DMS 273 treated with DMSO at 0.1 percent for 48 hours (cell line): Measurements from ENCODE around the gene FKTN.
"Not testable (repeated sequence)": the region's sequence is repeated elsewhere in the genome, so short reads cannot be mapped to it uniquely, and the experiment has no call there.

Experiments used
- DNase-seq: peaks from one replicate; lab custom pipeline; 2025; lab: John Stamatoyannopoulos, UW

The FKTN gene

GRCh38 chr9:105557804-105558610, at the start of gene FKTN:
Gene FKTN, plus strand, starts transcription at chr9:105558131. Its CDS starts 16,902 bp downstream, at chr9:105575033.
- peak; percentile 66 for DNase-seq

GRCh38 chr9:105508530-105508929, 49.4 kb upstream of the FKTN start:
- no peak for DNase-seq

- no peak for DNase-seq
Observed at GRCh38 chr9:105510024-105510423, 47.9 kb upstream of the FKTN start.

- DNase-seq: no peak
Observed at GRCh38 chr9:105511446-105511845, 46.5 kb upstream of the FKTN start.

DNA sequence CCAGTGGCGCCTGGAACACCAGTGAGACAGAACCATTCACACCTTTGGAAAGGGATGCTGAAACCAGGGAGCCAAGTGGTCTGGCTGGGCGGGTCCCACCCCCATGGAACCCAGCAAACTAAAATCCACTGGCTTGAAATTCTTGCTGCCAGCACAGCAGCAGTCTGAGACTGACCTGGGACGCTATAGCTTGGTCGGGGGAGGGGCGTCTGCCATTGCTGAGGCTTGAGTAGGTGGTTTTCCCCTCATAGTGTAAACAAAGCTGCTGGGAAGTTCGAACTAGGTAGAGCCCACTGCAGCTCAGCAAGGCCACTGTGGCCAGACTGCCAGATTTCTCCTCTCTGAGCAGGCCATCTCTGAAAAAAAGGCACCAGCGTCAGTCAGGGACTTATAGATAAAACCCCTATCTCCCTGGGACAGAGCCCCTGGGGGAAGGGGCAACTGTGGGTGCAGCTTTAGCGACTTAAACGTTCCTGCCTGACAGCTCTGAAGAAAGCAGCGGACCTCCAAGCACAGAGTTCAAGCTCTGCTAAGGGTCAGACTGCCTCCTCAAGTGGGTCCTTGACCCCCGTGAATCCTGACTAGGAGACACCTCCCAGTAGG, 42.0 kb upstream of the FKTN start:
- DNase-seq: no peak

- not testable (repeated sequence) for DNase-seq
Observed at GRCh38 chr9:105519710-105520369, 38.1 kb upstream of the FKTN start.

- not testable (repeated sequence) for DNase-seq
Observed at GRCh38 chr9:105520992-105521391, 36.9 kb upstream of the FKTN start.

- DNase-seq: not testable (repeated sequence)
Observed at GRCh38 chr9:105522618-105523385, 35.1 kb upstream of the FKTN start.

GRCh38 chr9:105531530-105531929, 26.4 kb upstream of the FKTN start:
- DNase-seq: no peak

DNA sequence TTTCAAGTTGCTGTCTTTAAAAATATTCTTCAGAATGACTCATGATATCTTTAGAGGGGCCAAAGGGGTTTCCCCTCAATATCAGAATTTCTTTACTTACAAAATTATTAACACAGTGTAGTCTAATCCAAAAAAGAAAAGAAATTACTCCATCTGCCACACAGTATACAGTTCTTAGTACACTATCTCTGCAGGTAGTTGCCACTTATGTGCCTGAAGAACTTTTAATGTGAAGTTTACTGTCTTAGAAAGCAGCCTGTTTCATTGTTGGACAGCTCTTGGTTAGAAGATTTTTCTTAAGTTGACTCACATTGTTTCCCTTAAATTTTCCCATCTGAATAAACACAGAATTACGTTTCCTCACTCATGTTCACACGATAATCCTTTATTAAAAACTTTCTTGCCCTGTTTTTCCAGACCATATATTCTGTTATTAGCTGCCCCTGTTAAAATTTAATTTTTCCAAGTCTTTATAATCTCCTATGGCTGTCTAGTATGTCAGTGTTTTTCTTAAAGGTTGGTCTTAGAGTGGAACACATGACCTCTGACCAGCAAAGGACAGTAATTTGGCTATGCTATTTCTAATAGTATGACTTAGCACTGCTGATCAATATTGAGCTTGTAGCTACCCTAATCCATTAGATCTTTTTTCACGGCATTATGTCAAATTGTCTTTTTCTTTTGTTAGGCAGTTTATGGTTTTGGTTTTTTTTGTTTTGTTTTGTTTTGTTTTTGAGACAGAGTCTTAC, 21.8 kb upstream of the FKTN start:
- no peak for DNase-seq

DNA sequence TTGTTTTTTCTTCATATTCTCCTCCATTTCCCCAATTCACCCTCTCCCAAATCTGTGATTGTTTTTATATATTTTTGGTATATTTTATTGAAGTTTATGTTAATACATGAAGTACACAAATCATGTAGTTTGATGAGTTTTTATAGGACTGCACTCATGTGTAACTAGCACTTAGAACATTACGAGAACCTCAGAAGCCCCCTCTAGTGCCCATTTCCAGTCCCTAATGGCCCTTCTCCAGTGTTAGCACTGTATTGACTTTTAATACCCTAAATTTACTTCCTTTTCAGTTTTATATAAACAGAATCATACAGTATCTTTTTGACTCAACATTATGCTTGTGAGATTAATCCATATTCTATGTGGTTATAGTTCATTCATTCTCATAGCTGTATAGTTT, 18.5 kb upstream of the FKTN start:
- no peak for DNase-seq

DNA sequence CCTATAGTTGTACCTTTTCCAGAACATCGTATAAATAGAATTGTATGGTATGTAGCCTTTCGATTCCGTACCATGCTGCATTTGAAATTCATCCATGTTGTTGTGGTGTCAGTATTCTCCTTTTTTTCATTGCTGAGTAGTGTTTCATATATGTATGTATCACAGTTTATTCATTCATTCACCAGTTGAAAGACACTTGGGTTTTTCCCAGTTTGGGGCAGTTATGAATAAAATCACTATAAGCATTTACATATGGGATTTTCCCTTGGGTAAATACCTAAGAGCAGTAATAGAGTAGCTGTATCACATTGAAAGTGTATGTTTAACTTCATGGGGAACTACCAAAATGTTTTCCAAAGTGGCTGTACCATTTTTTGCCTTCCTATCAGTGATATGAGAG, 16.1 kb upstream of the FKTN start:
- DNase-seq: no peak

GRCh38 chr9:105554042-105554441, 3.9 kb upstream of the FKTN start:
- DNase-seq: no peak

DNA sequence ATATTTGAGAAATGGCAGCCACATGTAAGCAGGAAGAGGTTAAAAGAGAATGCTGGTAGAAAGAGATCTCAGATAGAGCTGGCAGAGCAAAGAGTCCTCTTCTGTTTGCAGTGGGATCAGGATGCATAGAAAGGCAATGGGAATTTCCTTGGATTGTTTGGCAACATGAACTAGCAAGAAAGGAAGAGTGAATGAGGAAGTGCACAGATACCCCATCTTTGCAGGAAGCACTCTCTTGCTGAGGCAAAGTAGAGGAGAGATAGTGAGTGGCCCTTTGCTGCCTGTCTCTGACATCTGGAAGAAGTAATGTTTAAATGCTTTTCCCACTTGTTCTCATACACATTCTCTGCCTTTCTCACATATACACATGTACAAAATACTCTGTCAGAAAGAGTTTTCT, 14.5 kb downstream of the FKTN start:
- DNase-seq: no peak

- DNase-seq: not testable (repeated sequence)
Observed at GRCh38 chr9:105579952-105580351, 22.0 kb downstream of the FKTN start.

- DNase-seq: not testable (repeated sequence)
Observed at GRCh38 chr9:105581550-105581949, 23.6 kb downstream of the FKTN start.

GRCh38 chr9:105593145-105593544, 35.2 kb downstream of the FKTN start:
- DNase-seq: no peak

DNA sequence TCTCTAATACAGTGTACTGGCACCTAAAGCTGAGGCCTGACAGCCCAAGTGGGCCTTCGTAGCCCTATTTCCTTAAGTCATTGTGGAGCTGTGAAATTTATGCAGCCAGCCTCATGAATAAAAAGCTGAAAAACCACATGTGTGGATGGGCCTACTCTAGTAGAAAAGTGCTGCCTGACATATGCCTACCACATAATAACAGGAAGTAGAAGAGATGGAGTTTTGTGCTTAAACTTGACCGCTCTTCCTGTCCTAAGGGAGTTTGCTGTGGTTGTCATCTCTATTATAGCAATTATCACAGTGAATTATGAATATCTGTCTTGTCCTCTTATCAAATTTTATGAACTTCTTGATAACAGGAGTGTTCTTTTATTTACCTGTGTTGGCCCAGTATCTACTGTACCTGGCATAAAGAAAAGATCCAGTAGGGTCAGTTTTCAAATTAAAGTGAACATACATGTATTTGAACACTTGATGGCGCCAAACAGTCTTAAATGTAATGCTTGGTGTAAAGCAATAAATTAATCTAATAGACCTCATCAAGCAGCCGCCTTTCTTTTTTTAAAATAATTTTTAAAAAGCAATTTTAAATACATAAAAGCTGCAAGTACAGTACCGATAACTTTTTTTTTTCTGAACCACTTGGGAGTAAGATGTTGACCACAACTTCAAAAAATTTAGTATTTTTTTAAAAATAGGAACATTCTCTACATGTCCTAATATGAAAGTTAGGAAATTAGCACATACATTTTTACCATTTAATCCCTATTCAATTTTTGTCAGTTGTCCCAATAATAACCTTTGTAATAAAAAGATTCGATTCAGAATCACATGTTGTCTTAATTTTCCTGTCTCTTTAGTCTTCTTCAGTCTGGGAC, 51.0 kb downstream of the FKTN start:
- DNase-seq: peak; percentile 28

- DNase-seq: peak; percentile 69
Observed at GRCh38 chr9:105621001-105621400, 63.1 kb downstream of the FKTN start.

DNA sequence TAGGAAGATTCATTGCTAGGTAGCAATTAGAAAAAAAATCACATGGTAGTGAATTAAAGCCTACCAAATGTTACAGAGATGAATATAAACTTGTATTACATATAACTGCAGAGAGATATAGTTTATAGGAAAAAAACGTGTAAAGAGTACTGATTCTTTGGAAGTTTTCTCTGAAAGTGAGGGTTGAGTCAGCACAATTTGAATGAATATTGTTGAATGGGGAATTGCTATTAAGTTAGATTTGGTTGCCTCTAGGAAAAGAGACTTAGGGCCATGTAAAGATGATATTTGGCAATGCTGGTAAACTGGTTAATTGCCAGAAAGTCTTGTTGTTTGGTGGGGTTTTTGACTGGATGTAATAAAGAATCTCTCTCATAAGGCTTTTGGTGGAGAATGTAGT, 67.2 kb downstream of the FKTN start:
- DNase-seq: no peak

DNA sequence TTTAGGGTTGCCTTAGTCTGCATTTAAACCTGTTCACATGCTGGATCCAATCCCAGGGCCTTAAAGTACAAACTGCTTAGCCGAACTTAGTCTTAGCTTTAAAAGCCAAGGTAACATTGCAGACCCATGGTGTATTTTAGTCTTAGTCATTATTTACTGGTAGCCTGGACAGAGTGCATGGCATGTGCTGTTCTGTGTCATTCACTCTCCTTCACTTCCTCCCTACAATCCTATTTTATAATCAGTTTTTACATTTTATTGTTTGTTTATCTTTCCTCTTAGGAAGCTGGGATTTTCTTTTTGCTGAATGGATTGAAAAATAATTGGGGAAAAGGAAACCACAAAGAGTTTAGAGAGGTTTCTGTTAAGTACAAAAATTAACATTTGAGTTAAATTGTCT, 74.9 kb downstream of the FKTN start:
- no peak for DNase-seq
